Activated CD4-positive, alpha-beta T cell treated with anti-CD3 and anti-CD28 coated beads, Interleukin-2, Interleukin-4, amounts not matched to agents 100 ng/mL and 50 ng/mL, durations not matched to agents 16 hours and 8 hours (primary cell): ENCODE measurements around the gene SYNGAP1.

Experiments
- DNase-seq: peaks from one replicate; pipeline ENCODE4 v3.0.0-alpha.2; 2020; ENCODE audit warnings: low spot score

The SYNGAP1 gene

GRCh38 chr6:33404884-33405283, 15.0 kb upstream of the SYNGAP1 start:
- DNase-seq: no peak

- no peak for DNase-seq
These were observed 14.4 kb upstream of the SYNGAP1 start for GRCh38 chr6:33405386-33405940.

GRCh38 chr6:33406126-33406525, 13.7 kb upstream of the SYNGAP1 start:
- no peak for DNase-seq

GRCh38 chr6:33407132-33407718, 12.6 kb upstream of the SYNGAP1 start:
- DNase-seq: no peak

GRCh38 chr6:33410050-33410710, 9.7 kb upstream of the SYNGAP1 start:
- DNase-seq: peak; percentile 98

GRCh38 chr6:33410711-33411631, 8.9 kb upstream of the SYNGAP1 start, which contains the start of gene PHF1:
PHF1 (plus strand) TSS chr6:33411014; CDS start chr6:33412264, 1,250 bp downstream.
- no peak for DNase-seq

GRCh38 chr6:33411632-33412005, 8.2 kb upstream of the SYNGAP1 start:
- no peak for DNase-seq

GRCh38 chr6:33412140-33413009, 7.5 kb upstream of the SYNGAP1 start:
- DNase-seq: no peak

GRCh38 chr6:33413241-33414120, 6.4 kb upstream of the SYNGAP1 start:
- DNase-seq: no peak

- DNase-seq: no peak
These were observed 5.1 kb upstream of the SYNGAP1 start for GRCh38 chr6:33414592-33415271.

GRCh38 chr6:33415831-33416230, 4.0 kb upstream of the SYNGAP1 start:
- DNase-seq: no peak

GRCh38 chr6:33416386-33417127, 3.3 kb upstream of the SYNGAP1 start:
- DNase-seq: no peak

- DNase-seq: no peak
These were observed 2.5 kb upstream of the SYNGAP1 start for GRCh38 chr6:33417128-33417902.

GRCh38 chr6:33417903-33418689, 1.8 kb upstream of the SYNGAP1 start, which contains the start of gene CUTA:
CUTA (minus strand) TSS chr6:33418107; CDS start chr6:33418000, 107 bp downstream.
- peak; percentile 99 for DNase-seq

- DNase-seq: peak; percentile 75
These were observed 1.1 kb upstream of the SYNGAP1 start for GRCh38 chr6:33418690-33419291.

GRCh38 chr6:33420491-33421343, 852 bp downstream of the SYNGAP1 start:
- no peak for DNase-seq
